ENCODE measurements around the gene ZNF592. TPM values are rescaled to one million over a fixed set of nuclear protein-coding genes. Genes with fewer than 3 reads are reported as not detected.

ZNF592 gene
- total and polyA plus RNA-seq, 2 donors (not counting 1 experiment from before 2014, with no cell fraction given), result 5.1 to 7.5 TPM

DNA sequence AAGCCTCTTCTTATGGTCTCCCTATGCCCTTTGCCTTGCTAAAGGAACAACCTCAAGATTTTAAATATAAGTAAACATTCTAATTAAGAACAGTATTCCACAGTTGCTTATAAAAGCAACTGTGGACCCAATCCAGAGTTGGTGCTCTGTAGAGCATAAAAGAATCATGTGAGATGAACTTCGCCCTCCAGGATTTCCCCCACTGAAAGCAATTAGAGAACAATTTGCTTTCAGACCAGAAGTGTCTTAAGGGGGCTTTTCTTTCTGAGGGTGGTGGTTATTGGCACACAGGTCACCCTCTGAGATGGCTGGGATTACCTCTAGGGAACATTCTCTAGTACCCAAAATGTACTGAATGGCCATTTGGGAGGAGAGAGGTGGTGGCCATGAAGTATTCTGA is 10.6 kb downstream of the ZNF592 start:
- Histone ChIP-seq H2AFZ (ENCODE audit: low read length) (no peak overlapping the region), H3K9me3 (ENCODE audit: control insufficient read depth, insufficient read depth, low read depth, low read length) (no peaks in the 10 kb centered on the region), H3K4me1 (ENCODE audit: control insufficient read depth, extremely low read depth, insufficient read depth, low read length) (no peaks in the 10 kb centered on the region), H3K4me3 (replicated peaks in 1 of 4; ENCODE audit: control extremely low read depth in 1 of 4, insufficient read depth in 1 of 4, low read depth in 3 of 4, low read length in 4 of 4) (no peak overlapping the region), H3K79me2 (ENCODE audit: control insufficient read depth, insufficient read depth, low read length) (peaks cover 88% of the 10 kb centered on the region), H3K9ac (ENCODE audit: insufficient read depth, low read length) (no peak overlapping the region), H3K27ac (ENCODE audit: insufficient read depth, low read length) (no peak overlapping the region), H3K36me3 (ENCODE audit: control insufficient read depth, insufficient read depth, low read length) (no peaks in the 10 kb centered on the region), H4K20me1 (ENCODE audit: control insufficient read depth, extremely low read depth, insufficient read depth, low read length) (no peaks in the 10 kb centered on the region), H3K4me2 (ENCODE audit: extremely low read depth, insufficient read depth, low read length) (no peak overlapping the region), H3K27me3 (ENCODE audit: control insufficient read depth, insufficient read depth, low read length) (no peaks in the 10 kb centered on the region)
- TF ChIP-seq EZH2 (IDR thresholded peaks at IDR 0.05; ENCODE audit: low read length, missing control alignments), result no peak
- TF ChIP-seq, protein P1, sequence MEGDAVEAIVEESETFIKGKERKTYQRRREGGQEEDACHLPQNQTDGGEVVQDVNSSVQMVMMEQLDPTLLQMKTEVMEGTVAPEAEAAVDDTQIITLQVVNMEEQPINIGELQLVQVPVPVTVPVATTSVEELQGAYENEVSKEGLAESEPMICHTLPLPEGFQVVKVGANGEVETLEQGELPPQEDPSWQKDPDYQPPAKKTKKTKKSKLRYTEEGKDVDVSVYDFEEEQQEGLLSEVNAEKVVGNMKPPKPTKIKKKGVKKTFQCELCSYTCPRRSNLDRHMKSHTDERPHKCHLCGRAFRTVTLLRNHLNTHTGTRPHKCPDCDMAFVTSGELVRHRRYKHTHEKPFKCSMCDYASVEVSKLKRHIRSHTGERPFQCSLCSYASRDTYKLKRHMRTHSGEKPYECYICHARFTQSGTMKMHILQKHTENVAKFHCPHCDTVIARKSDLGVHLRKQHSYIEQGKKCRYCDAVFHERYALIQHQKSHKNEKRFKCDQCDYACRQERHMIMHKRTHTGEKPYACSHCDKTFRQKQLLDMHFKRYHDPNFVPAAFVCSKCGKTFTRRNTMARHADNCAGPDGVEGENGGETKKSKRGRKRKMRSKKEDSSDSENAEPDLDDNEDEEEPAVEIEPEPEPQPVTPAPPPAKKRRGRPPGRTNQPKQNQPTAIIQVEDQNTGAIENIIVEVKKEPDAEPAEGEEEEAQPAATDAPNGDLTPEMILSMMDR (conservative IDR thresholded peaks at IDR 0.05 in 1 of 2, IDR thresholded peaks at IDR 0.05 in 1 of 2; ENCODE audit: low read depth in 1 of 2, low read length in 2 of 2), result no peak
- DNase-seq (ENCODE audit: low read depth in 2 of 2), result no peak

DNA sequence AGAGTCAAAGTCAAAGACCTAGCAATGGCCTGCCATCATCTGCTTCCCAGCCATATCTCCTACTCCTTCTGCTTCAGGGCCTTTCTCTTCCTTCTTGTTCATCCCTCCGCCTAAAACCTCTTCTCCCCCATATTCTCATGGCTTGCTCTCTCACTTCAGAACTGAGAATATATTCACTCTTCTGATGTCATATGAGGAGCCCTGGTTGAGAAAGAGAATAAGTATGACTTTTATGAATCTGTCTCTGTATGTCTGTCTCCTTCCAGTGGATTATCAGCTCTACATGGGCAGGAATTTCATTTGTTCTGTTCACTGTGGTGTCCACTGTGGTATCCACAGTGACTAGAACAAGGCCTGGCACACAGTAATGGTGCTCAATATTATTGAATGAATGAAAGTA is 11.8 kb downstream of the ZNF592 start:
- Histone ChIP-seq H3K36me3 (ENCODE audit: control insufficient read depth, insufficient read depth, low read length) (no peaks in the 10 kb centered on the region), H2AFZ (ENCODE audit: low read length) (no peak overlapping the region), H3K9me3 (ENCODE audit: control insufficient read depth, insufficient read depth, low read depth, low read length) (no peaks in the 10 kb centered on the region), H4K20me1 (ENCODE audit: control insufficient read depth, extremely low read depth, insufficient read depth, low read length) (peaks cover 2% of the 10 kb centered on the region), H3K9ac (ENCODE audit: insufficient read depth, low read length) (no peak overlapping the region), H3K4me1 (ENCODE audit: control insufficient read depth, extremely low read depth, insufficient read depth, low read length) (no peaks in the 10 kb centered on the region), H3K79me2 (ENCODE audit: control insufficient read depth, insufficient read depth, low read length) (peaks cover 88% of the 10 kb centered on the region), H3K27ac (ENCODE audit: insufficient read depth, low read length) (no peak overlapping the region), H3K4me2 (ENCODE audit: extremely low read depth, insufficient read depth, low read length) (no peak overlapping the region), H3K27me3 (ENCODE audit: control insufficient read depth, insufficient read depth, low read length) (no peaks in the 10 kb centered on the region), H3K4me3 (replicated peaks in 1 of 4; ENCODE audit: control extremely low read depth in 1 of 4, insufficient read depth in 1 of 4, low read depth in 3 of 4, low read length in 4 of 4) (no peak overlapping the region)
- TF ChIP-seq, protein P1 (conservative IDR thresholded peaks at IDR 0.05 in 1 of 2, IDR thresholded peaks at IDR 0.05 in 1 of 2; ENCODE audit: low read depth in 1 of 2, low read length in 2 of 2), result no peak
- TF ChIP-seq EZH2 (IDR thresholded peaks at IDR 0.05; ENCODE audit: low read length, missing control alignments), result no peak
- no peak for DNase-seq (ENCODE audit: low read depth in 2 of 2)

DNA sequence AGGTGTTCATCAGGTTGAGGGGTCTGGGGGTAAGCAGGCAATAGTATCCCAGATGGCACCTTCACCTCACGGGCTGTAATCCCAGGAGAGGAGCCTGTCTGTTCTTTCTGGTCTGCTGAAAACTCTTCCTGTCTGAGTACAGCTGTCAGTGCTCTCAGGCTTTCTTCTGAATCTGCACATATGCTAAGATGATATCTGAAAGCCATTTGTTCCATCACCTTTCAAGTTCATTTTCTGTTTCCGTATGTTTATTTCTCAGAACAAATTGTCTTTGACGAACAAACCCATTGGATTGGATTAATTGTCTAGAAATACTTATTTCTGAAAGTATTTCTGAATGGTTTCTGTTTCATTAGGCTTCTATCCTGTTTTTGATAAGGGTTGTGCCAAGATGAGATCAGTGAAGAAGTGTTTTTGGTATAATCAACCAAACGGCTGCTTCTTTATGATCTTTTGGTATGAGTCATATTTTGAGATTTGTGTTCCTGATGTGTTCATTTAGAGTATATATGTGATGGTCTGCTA is 13.3 kb downstream of the ZNF592 start:
- H3K9ac ChIP-seq (ENCODE audit: insufficient read depth, low read length), result no peak overlapping the region
- no peak overlapping the region for H3K4me2 ChIP-seq (ENCODE audit: extremely low read depth, insufficient read depth, low read length)
- no peaks in the 10 kb centered on the region for H3K4me1 ChIP-seq (ENCODE audit: control insufficient read depth, extremely low read depth, insufficient read depth, low read length)
- H4K20me1 ChIP-seq (ENCODE audit: control insufficient read depth, extremely low read depth, insufficient read depth, low read length), result peaks cover 2% of the 10 kb centered on the region
- no peak overlapping the region for H3K4me3 ChIP-seq (replicated peaks in 1 of 4; ENCODE audit: control extremely low read depth in 1 of 4, insufficient read depth in 1 of 4, low read depth in 3 of 4, low read length in 4 of 4)
- DNase-seq (ENCODE audit: low read depth in 2 of 2), result peak in 1 of 2 donors; percentile 21
- H3K9me3 ChIP-seq (ENCODE audit: control insufficient read depth, insufficient read depth, low read depth, low read length), result no peaks in the 10 kb centered on the region
- peaks cover 83% of the 10 kb centered on the region for H3K79me2 ChIP-seq (ENCODE audit: control insufficient read depth, insufficient read depth, low read length)
- no peaks in the 10 kb centered on the region for H3K27me3 ChIP-seq (ENCODE audit: control insufficient read depth, insufficient read depth, low read length)
- no peak overlapping the region for H2AFZ ChIP-seq (ENCODE audit: low read length)
- no peak for TF ChIP-seq EZH2 (IDR thresholded peaks at IDR 0.05; ENCODE audit: low read length, missing control alignments)
- TF ChIP-seq, protein P1 (conservative IDR thresholded peaks at IDR 0.05 in 1 of 2, IDR thresholded peaks at IDR 0.05 in 1 of 2; ENCODE audit: low read depth in 1 of 2, low read length in 2 of 2), result no peak
- H3K36me3 ChIP-seq (ENCODE audit: control insufficient read depth, insufficient read depth, low read length), result no peaks in the 10 kb centered on the region
- H3K27ac ChIP-seq (ENCODE audit: insufficient read depth, low read length), result no peak overlapping the region

All from fibroblast of lung (primary cell).